Testis (tissue), 2 donors: ENCODE data around the gene NCKAP5.
"Not testable (repeated sequence)": the region's sequence is repeated elsewhere in the genome, so short reads cannot be mapped to it uniquely, and the experiment has no call there.

Experiments used
- POLR2A ChIP-seq: fragments of 450-650 bp; IDR thresholded peaks from one replicate; pipeline ENCODE4 v1.6.1; 2017; ENCODE audit warnings: antibody characterized with exemption, mild to moderate bottlenecking, moderate library complexity
- TF ChIP-seq, protein P1 (sequence below), 3 experiments: fragments of 450-650 bp in 2 of 3; fragments of 200-600 bp in 1 of 3; sonication (generic) in 1 of 3; IDR thresholded peaks; one replicate each; pipeline ENCODE4 v1.5.1; 2016 to 2019; ENCODE audit warnings: antibody characterized with exemption in 3 of 3, mild to moderate bottlenecking in 2 of 3, moderate library complexity in 1 of 3

- TF ChIP-seq, protein P1, sequence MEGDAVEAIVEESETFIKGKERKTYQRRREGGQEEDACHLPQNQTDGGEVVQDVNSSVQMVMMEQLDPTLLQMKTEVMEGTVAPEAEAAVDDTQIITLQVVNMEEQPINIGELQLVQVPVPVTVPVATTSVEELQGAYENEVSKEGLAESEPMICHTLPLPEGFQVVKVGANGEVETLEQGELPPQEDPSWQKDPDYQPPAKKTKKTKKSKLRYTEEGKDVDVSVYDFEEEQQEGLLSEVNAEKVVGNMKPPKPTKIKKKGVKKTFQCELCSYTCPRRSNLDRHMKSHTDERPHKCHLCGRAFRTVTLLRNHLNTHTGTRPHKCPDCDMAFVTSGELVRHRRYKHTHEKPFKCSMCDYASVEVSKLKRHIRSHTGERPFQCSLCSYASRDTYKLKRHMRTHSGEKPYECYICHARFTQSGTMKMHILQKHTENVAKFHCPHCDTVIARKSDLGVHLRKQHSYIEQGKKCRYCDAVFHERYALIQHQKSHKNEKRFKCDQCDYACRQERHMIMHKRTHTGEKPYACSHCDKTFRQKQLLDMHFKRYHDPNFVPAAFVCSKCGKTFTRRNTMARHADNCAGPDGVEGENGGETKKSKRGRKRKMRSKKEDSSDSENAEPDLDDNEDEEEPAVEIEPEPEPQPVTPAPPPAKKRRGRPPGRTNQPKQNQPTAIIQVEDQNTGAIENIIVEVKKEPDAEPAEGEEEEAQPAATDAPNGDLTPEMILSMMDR (IDR thresholded peaks at IDR 0.05), result not testable (repeated sequence)
- TF ChIP-seq POLR2A, result not testable (repeated sequence)
Observed at GRCh38 chr2:133470446-133470845, 97.8 kb downstream of the NCKAP5 start.
